22Rv1 (cell line): ENCODE results near the gene TFF3.

Source experiments
- H3K27ac ChIP-seq: fragments of 450-650 bp; 2 replicates; pipeline ENCODE4 v1.5.1; 2017
- CTCF ChIP-seq: fragments of 450-650 bp; IDR thresholded peaks from 2 replicates; pipeline ENCODE4 v1.5.1; 2017; ENCODE audit warnings: mild to moderate bottlenecking
- ZFX ChIP-seq: fragments of 450-650 bp; IDR thresholded peaks from 2 replicates; pipeline ENCODE4 v1.6.1; 2017; ENCODE audit warnings: antibody characterized with exemption, borderline replicate concordance

Gene TFF3

GRCh38 chr21:42290505-42290904, 24.7 kb downstream of the TFF3 start:
- no peak for TF ChIP-seq CTCF
- no peak for TF ChIP-seq ZFX
- H3K27ac ChIP-seq: no peak overlapping the region

DNA sequence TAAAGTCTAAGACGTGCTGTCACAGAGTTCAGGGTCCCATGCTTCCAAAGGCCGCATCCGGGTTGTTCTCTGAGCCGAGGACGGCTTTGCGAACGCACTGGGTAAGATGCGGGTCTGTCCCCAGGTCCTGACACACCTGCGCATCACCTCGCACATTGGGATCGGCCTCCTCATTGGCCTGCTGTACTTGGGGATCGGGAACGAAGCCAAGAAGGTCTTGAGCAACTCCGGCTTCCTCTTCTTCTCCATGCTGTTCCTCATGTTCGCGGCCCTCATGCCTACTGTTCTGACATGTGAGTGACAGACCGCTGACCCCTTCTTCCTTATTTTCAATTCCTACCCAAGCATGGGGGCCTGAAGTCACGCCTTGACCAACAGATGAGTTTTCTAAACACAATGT, 25.3 kb downstream of the TFF3 start:
- no peak overlapping the region for H3K27ac ChIP-seq
- TF ChIP-seq CTCF (no peak), ZFX (no peak)

GRCh38 chr21:42288962-42289361, 26.2 kb downstream of the TFF3 start:
- TF ChIP-seq ZFX (no peak), CTCF (no peak)

DNA sequence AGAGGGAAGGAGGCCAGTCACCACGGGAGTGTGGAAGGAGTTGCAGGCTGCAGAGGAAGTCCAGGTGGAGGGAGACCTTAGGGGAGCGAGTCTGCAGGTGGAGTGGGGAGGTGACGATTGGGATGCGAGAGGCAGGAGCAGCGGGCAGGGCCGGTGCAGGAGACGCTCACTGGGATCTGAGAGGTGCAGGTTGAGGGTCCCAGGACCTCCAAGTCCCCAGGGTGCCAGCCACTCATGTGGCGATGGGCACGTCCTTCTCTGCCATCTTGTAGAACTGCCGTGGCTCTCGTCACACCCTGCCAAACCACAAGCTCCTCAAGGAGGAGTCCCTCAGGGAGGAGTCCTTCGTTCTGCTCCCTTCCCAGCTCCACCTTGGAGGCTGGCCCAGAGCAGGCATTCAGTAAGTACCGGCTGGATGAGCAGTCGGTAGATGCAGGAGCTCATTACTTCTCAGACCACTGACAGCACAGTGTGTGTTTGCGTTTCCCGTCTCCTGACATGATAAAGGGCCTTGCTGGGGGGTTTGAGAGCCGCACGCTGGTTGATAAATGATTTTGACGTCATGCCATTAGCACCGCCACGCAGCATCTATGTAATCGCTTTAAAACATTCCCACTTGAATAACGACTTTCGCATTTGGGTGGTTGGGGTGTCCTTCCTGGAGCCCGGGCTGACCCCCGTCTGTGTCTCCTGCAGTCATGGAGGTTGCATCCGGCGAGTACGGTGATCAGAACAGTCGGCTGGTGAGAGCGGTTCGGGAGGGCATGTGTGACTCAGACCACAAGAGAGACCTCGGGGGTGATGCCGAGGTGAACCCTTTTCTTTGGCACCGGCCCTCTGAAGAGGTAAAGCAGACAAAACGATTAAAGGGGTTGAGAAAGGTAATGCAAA, 27.8 kb downstream of the TFF3 start:
- no peak for TF ChIP-seq CTCF
- no peak for TF ChIP-seq ZFX
- no peak overlapping the region for H3K27ac ChIP-seq

More at GRCh38 chr21:42288962-42289361, 26.2 kb downstream of the TFF3 start:
- no peak overlapping the region for H3K27ac ChIP-seq

GRCh38 chr21:42286416-42286815, 28.8 kb downstream of the TFF3 start:
- TF ChIP-seq ZFX (no peak), CTCF (no peak)
- H3K27ac ChIP-seq: no peak overlapping the region

DNA sequence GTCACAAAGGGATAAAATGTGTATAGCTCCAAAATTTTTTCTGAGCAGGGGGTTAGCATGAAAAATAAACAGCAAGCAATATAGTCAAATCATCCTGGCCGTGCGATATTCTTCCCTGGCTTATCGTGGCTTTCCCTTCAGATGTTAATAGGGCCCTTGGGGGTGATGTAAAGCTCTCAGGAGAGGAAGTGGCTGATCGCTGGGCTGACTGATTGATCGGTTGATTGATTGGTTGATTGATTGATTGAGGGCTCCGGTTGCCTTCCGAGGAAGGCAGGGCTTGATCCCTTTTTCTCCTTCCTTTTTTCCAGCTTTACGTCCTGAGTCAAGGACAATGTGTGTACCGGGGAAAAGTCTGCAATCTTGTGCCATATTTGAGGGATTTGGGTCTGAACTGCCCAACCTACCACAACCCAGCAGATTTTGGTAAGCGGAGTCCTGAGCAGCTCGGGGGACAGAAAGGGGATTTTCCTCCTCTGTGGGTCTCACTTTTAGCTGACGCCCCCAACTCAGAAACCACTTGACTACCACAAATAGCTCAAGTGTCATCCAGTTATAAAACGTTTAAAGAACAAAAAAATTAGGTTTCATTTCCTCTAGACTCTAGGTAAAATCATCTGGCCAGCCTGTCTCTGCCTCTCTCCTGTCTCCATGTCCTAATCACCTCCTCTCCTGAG, 29.5 kb downstream of the TFF3 start:
- TF ChIP-seq ZFX (no peak), CTCF (no peak)
- H3K27ac ChIP-seq: no peak overlapping the region

- no peak for TF ChIP-seq ZFX
- H3K27ac ChIP-seq: no peak overlapping the region
Observed at GRCh38 chr21:42282715-42283114, 32.5 kb downstream of the TFF3 start.
